HG03565 (cell line): ENCODE results near the gene LXN.

Experiments
- ATAC-seq: cut with Tn5 transposase; IDR thresholded peaks from one replicate; pipeline ENCODE4 v1.9.1; 2021; ENCODE audit warnings: mild to moderate bottlenecking, moderate library complexity; ENCODE audit not compliant: unreplicated experiment

The LXN gene

GRCh38 chr3:158671821-158672214, 630 bp downstream of the LXN start:
- no peak for ATAC-seq

GRCh38 chr3:158668506-158668905, 3.9 kb downstream of the LXN start:
- no peak for ATAC-seq

GRCh38 chr3:158666416-158666815, 6.0 kb downstream of the LXN start:
- ATAC-seq = no peak

GRCh38 chr3:158663832-158664231, 8.6 kb downstream of the LXN start:
- no peak for ATAC-seq

GRCh38 chr3:158663246-158663645, 9.2 kb downstream of the LXN start:
- ATAC-seq = no peak

GRCh38 chr3:158660711-158661110, 11.7 kb downstream of the LXN start:
- no peak for ATAC-seq

GRCh38 chr3:158659454-158660237, 12.8 kb downstream of the LXN start:
- ATAC-seq = peak; percentile 75

GRCh38 chr3:158658889-158659288, 13.6 kb downstream of the LXN start:
- ATAC-seq = peak; percentile 50

- no peak for ATAC-seq
Observed at GRCh38 chr3:158652463-158652862, 20.0 kb downstream of the LXN start.

- ATAC-seq = no peak
Observed at GRCh38 chr3:158651192-158651591, 21.3 kb downstream of the LXN start.

GRCh38 chr3:158649791-158650190, 22.7 kb downstream of the LXN start:
- no peak for ATAC-seq

GRCh38 chr3:158644345-158644908, 28.0 kb downstream of the LXN start, which contains the start of gene GFM1:
GFM1 (plus strand) TSS chr3:158644527; CDS start chr3:158644635, 108 bp downstream.
- ATAC-seq = peak; percentile 98

GRCh38 chr3:158642474-158643210, 29.8 kb downstream of the LXN start:
- no peak for ATAC-seq

GRCh38 chr3:158642005-158642404, 30.4 kb downstream of the LXN start:
- ATAC-seq = no peak

- ATAC-seq = no peak
Observed at GRCh38 chr3:158640646-158641045, 31.8 kb downstream of the LXN start.

GRCh38 chr3:158631981-158632380, 40.5 kb downstream of the LXN start:
- no peak for ATAC-seq

GRCh38 chr3:158625881-158626280, 46.6 kb downstream of the LXN start:
- ATAC-seq = no peak

- ATAC-seq = no peak
Observed at GRCh38 chr3:158617982-158618875, 54.2 kb downstream of the LXN start.
